ENCODE measurements around the gene EXOC4. TPM values are rescaled to one million over a fixed set of nuclear protein-coding genes. Genes with fewer than 3 reads are reported as not detected.
"Not testable (repeated sequence)": the region's sequence is repeated elsewhere in the genome, so short reads cannot be mapped to it uniquely, and the experiment has no call there.

EXOC4 gene
- total RNA-seq, 3 donors from 2014 or later: 63.9 to 90.2 (median 89.5) TPM

DNA sequence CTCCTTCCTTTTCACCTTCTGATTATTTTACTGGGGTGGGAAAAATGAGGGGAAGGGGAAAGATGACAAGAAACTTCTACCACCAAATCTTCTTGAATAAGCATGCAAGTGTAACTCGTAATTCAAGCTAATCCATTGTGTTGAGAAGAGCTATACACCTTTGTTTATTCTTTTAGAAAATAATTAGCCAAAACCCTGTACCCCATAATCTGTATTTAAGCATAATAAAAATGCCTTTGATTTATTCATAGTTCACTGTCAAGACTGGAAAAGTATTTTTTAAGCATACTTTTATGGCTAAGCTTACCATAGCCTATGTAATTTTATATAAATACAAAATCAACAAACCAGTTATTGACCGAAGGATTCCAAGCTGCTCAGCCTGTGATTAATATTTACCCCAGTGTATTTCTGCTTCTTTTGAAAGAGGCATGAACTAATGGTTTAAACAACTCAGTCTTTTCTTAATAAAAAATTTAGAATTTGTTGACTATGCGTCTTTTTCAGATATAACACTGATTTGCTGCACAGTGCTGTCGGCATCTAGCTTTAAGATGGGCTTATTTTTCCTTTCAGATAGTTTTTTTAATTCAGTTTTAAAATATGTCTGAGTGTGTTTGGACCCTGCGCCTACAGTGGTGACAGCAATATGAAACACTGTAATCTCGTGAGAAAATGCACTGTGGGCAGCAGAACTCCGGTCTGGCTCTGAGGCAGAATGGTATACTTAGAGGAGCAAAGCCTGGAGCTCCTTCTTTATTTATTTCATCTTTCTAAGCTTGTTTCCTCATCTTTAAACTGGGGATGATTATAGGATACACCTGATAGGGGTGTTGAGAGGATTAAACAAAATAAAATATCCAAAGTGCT lies 635.4 kb downstream of the EXOC4 start:
- Histone ChIP-seq H3K4me1 (ENCODE audit: low read depth) (peaks cover 8% of the 10 kb centered on the region), H3K4me3 (no peak overlapping the region), H3K36me3 (ENCODE audit: low read depth) (no peaks in the 10 kb centered on the region), H3K9me3 (no peaks in the 10 kb centered on the region)
- ATAC-seq (peak; percentile 16), DNase-seq (no peak)
- intact Hi-C loops (cut with DNase I, micrococcal nuclease): no loop called here
- TF ChIP-seq CTCF (IDR thresholded peaks at IDR 0.05): no peak

GRCh38 chr7:133904776-133905175 lies 651.9 kb downstream of the EXOC4 start:
- no peak for DNase-seq

GRCh38 chr7:133906553-133906952 lies 653.7 kb downstream of the EXOC4 start:
- not testable (repeated sequence) for H3K9me3 ChIP-seq; ATAC-seq; H3K4me3 ChIP-seq; H3K4me1 ChIP-seq (ENCODE audit: low read depth); H3K36me3 ChIP-seq (ENCODE audit: low read depth); DNase-seq
- intact Hi-C loops (cut with DNase I, micrococcal nuclease): loop anchor here in 1 of 2 donors (10.0 kb wide), 1 partner anchor 68 kb away; no protein-coding TSS in a partner anchor

More at GRCh38 chr7:133904776-133905175, 651.9 kb downstream of the EXOC4 start:
- no peak overlapping the region for H3K4me3 ChIP-seq
- no peaks in the 10 kb centered on the region for H3K9me3 ChIP-seq
- intact Hi-C loops (cut with DNase I, micrococcal nuclease): loop anchor here in 1 of 2 donors (10.0 kb wide), 1 partner anchor 70 kb away; no protein-coding TSS in a partner anchor
- ATAC-seq: no peak
- H3K4me1 ChIP-seq (ENCODE audit: low read depth): no peaks in the 10 kb centered on the region
- no peaks in the 10 kb centered on the region for H3K36me3 ChIP-seq (ENCODE audit: low read depth)
- TF ChIP-seq CTCF (IDR thresholded peaks at IDR 0.05): no peak

GRCh38 chr7:133910761-133911160 lies 657.9 kb downstream of the EXOC4 start:
- TF ChIP-seq CTCF (IDR thresholded peaks at IDR 0.05): no peak
- DNase-seq: no peak
- Histone ChIP-seq H3K9me3 (no peaks in the 10 kb centered on the region), H3K36me3 (ENCODE audit: low read depth) (no peaks in the 10 kb centered on the region), H3K4me3 (no peak overlapping the region), H3K4me1 (ENCODE audit: low read depth) (no peaks in the 10 kb centered on the region)
- no peak for ATAC-seq
- intact Hi-C loops (cut with DNase I, micrococcal nuclease): no loop called here

DNA sequence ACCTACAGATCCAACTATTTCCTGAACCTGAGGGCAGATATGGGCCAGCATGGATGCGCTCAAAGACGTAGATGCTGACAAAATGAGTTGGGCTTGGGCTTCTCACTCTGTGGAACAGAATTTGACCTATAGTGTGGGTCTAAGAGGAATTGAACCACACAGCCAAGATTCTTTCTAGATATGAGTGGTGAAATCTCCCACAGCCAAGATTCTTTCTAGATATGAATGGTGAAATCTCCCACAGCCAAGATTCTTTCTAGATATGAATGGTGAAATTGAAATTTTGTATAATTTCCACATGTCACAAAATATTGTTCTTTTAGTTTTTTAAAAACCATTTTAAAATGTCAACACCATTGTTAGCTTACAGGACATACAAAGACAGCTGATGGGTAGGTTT lies 658.8 kb downstream of the EXOC4 start:
- Histone ChIP-seq H3K36me3 (ENCODE audit: low read depth) (no peaks in the 10 kb centered on the region), H3K4me1 (ENCODE audit: low read depth) (no peaks in the 10 kb centered on the region), H3K4me3 (no peak overlapping the region), H3K9me3 (no peaks in the 10 kb centered on the region)
- intact Hi-C loops (cut with DNase I, micrococcal nuclease): no loop called here
- TF ChIP-seq CTCF (IDR thresholded peaks at IDR 0.05): no peak
- DNase-seq (no peak), ATAC-seq (no peak)

GRCh38 chr7:133912916-133913697 lies 660.2 kb downstream of the EXOC4 start:
- Histone ChIP-seq H3K9me3 (no peaks in the 10 kb centered on the region), H3K36me3 (ENCODE audit: low read depth) (no peaks in the 10 kb centered on the region), H3K4me1 (ENCODE audit: low read depth) (no peaks in the 10 kb centered on the region), H3K4me3 (no peak overlapping the region)
- DNase-seq: no peak
- intact Hi-C loops (cut with DNase I, micrococcal nuclease): no loop called here
- no peak for TF ChIP-seq CTCF (IDR thresholded peaks at IDR 0.05)
- no peak for ATAC-seq

Measured in mucosa of descending colon (tissue), 3 donors.